Measurements from ENCODE around the gene NOX3.
"Not testable (repeated sequence)": the region's sequence is repeated elsewhere in the genome, so short reads cannot be mapped to it uniquely, and the experiment has no call there.

The NOX3 gene

GRCh38 chr6:155455766-155456165 is at the start of gene NOX3:
Gene NOX3 (minus strand): TSS chr6:155455839. CDS start chr6:155455800, 39 bp downstream.
- DNase-seq = peak; percentile 53

- DNase-seq = no peak
These were observed 49.4 kb upstream of the NOX3 start for GRCh38 chr6:155504848-155505607.

GRCh38 chr6:155502393-155502792 is 46.8 kb upstream of the NOX3 start:
- no peak for DNase-seq

GRCh38 chr6:155499574-155499973 is 43.9 kb upstream of the NOX3 start:
- DNase-seq = no peak

GRCh38 chr6:155498370-155498769 is 42.7 kb upstream of the NOX3 start:
- DNase-seq = no peak

- no peak for DNase-seq
These were observed 41.6 kb upstream of the NOX3 start for GRCh38 chr6:155497273-155497672.

- no peak for DNase-seq
These were observed 39.6 kb upstream of the NOX3 start for GRCh38 chr6:155495011-155495768.

- no peak for DNase-seq
These were observed 38.1 kb upstream of the NOX3 start for GRCh38 chr6:155493694-155494143.

GRCh38 chr6:155493026-155493693 is 37.5 kb upstream of the NOX3 start:
- no peak for DNase-seq

GRCh38 chr6:155492061-155492735 is 36.6 kb upstream of the NOX3 start:
- DNase-seq = no peak

- DNase-seq = no peak
These were observed 35.8 kb upstream of the NOX3 start for GRCh38 chr6:155491421-155491820.

- not testable (repeated sequence) for DNase-seq
These were observed 32.6 kb upstream of the NOX3 start for GRCh38 chr6:155488197-155488596.

GRCh38 chr6:155487371-155488130 is 31.9 kb upstream of the NOX3 start:
- no peak for DNase-seq

GRCh38 chr6:155486721-155487294 is 31.2 kb upstream of the NOX3 start:
- no peak for DNase-seq

- DNase-seq = no peak
These were observed 30.1 kb upstream of the NOX3 start for GRCh38 chr6:155485756-155486155.

- DNase-seq = peak; percentile 26
These were observed 28.2 kb upstream of the NOX3 start for GRCh38 chr6:155483858-155484257.

- no peak for DNase-seq
These were observed 25.6 kb upstream of the NOX3 start for GRCh38 chr6:155481215-155481614.

GRCh38 chr6:155473741-155474140 is 18.1 kb upstream of the NOX3 start:
- DNase-seq = no peak

GRCh38 chr6:155472886-155473285 is 17.2 kb upstream of the NOX3 start:
- no peak for DNase-seq

GRCh38 chr6:155470979-155471616 is 15.5 kb upstream of the NOX3 start:
- DNase-seq = not testable (repeated sequence)

GRCh38 chr6:155468543-155468942 is 12.9 kb upstream of the NOX3 start:
- not testable (repeated sequence) for DNase-seq

Data from NCI-H1105 treated with DMSO at 0.1 percent for 48 hours (cell line).